Tibial nerve (tissue), 4 donors: Measurements from ENCODE around the gene GAA. TPM values are rescaled to one million over a fixed set of nuclear protein-coding genes. Genes with fewer than 3 reads are reported as not detected.
"Not testable (repeated sequence)": the region's sequence is repeated elsewhere in the genome, so short reads cannot be mapped to it uniquely, and the experiment has no call there.

Experiments
- DNase-seq, 2 donors: peaks; one replicate each; pipeline ENCODE4 v3.0.0-alpha.2; 2019; ENCODE audit warnings: low spot score in 2 of 2
- H3K27ac ChIP-seq, 4 donors: fragments of 200-600 bp; sonication (generic) in 3 of 4; one replicate each; pipeline ENCODE4 v1.5.1; 2017 to 2019; ENCODE audit warnings: mild to moderate bottlenecking in 1 of 4
- H3K27me3 ChIP-seq, 2 donors: fragments of 200-600 bp; sonication (generic) in 1 of 2; one replicate each; pipeline versions ENCODE4 v1.5.1 to v1.6.0; 2017 to 2019
- H3K36me3 ChIP-seq, 3 donors: fragments of 200-600 bp; sonication (generic); one replicate each; pipeline ENCODE4 v1.5.1; 2018 to 2019
- H3K4me1 ChIP-seq, 4 donors: fragments of 200-600 bp; sonication (generic) in 3 of 4; one replicate each; pipeline ENCODE4 v1.5.1; 2017 to 2019
- H3K4me3 ChIP-seq, 4 donors: fragments of 200-600 bp; sonication (generic) in 3 of 4; one replicate each; pipeline ENCODE4 v1.5.1; 2017 to 2019; ENCODE audit warnings: mild to moderate bottlenecking in 1 of 4, moderate library complexity in 1 of 4
- H3K9me3 ChIP-seq, 4 donors: fragments of 200-600 bp; sonication (generic) in 3 of 4; one replicate each; pipeline ENCODE4 v1.5.1; 2017 to 2019
- CTCF ChIP-seq, 5 experiments: fragments of 200-600 bp in 3 of 5; fragments of 450-650 bp in 2 of 5; sonication (generic) in 3 of 5; IDR thresholded peaks; one replicate each; pipeline ENCODE4 v1.5.1; 2016 to 2019; ENCODE audit warnings: antibody characterized with exemption in 5 of 5, mild to moderate bottlenecking in 3 of 5, moderate library complexity in 2 of 5
- EP300 ChIP-seq, 2 donors: sonication (generic); formaldehyde crosslinking; IDR thresholded peaks; one replicate each; pipeline ENCODE4 v1.6.1; 2017; ENCODE audit warnings: antibody characterized with exemption in 2 of 2, mild to moderate bottlenecking in 1 of 2
- POLR2A ChIP-seq, 2 donors: fragments of 450-650 bp; IDR thresholded peaks; one replicate each; pipeline ENCODE4 v1.6.1; 2017; ENCODE audit warnings: antibody characterized with exemption in 2 of 2, mild to moderate bottlenecking in 2 of 2, moderate library complexity in 2 of 2
- WGBS, 2 donors: methylation state at CpG; one replicate each; pipeline ENCODE4 v1.1.5; 2018; 5-methylcytosine and 5-hydroxymethylcytosine counted together
- total RNA-seq, 4 donors: library from RNA; depleted of rRNA; stranded (reverse); fragments of >200 nt; gene quantifications; one replicate each; pipeline ENCODE4 v1.1.0, GENCODE V29; 2016

Gene GAA
- total RNA-seq, 4 donors from 2014 or later = 52.7 to 81.9 (median 67.8) TPM

- H3K36me3 ChIP-seq = peaks cover 0 to 5% (median 0%) of the 10 kb centered on the region in 3 donors
- no peaks in the 10 kb centered on the region for H3K27me3 ChIP-seq
- H3K4me3 ChIP-seq = no peak overlapping the region
- H3K27ac ChIP-seq = peak overlapping the region in 1 of 4 donors; percentile 77
- DNase-seq = no peak
- WGBS, 2 donors = 76 to 79% methylated on average over 11 of the region's 11 CpGs
- peaks cover 0 to 15% (median 2%) of the 10 kb centered on the region in 4 donors for H3K4me1 ChIP-seq
- peaks cover 0 to 8% (median 0%) of the 10 kb centered on the region in 4 donors for H3K9me3 ChIP-seq
- TF ChIP-seq POLR2A (IDR thresholded peaks at IDR 0.05) = no peak
- TF ChIP-seq CTCF (IDR thresholded peaks at IDR 0.05) = no peak
- no peak for TF ChIP-seq EP300 (IDR thresholded peaks at IDR 0.05)
These were observed 50.8 kb downstream of the GAA start for GRCh38 chr17:80152081-80152702.

GRCh38 chr17:80153004-80153403 lies 51.6 kb downstream of the GAA start:
- TF ChIP-seq EP300 (IDR thresholded peaks at IDR 0.05) = no peak
- Histone ChIP-seq H3K27me3 (no peaks in the 10 kb centered on the region), H3K36me3 (peaks cover 0 to 5% (median 0%) of the 10 kb centered on the region in 3 donors), H3K27ac (no peak overlapping the region), H3K9me3 (peaks cover 0 to 8% (median 0%) of the 10 kb centered on the region in 4 donors), H3K4me1 (peaks cover 0 to 12% (median 2%) of the 10 kb centered on the region in 4 donors), H3K4me3 (no peak overlapping the region)
- DNase-seq = no peak
- WGBS, 2 donors = 70 to 72% methylated on average over 3 of the region's 3 CpGs

- TF ChIP-seq CTCF (IDR thresholded peaks at IDR 0.05) (no peak), EP300 (IDR thresholded peaks at IDR 0.05) (no peak), POLR2A (IDR thresholded peaks at IDR 0.05) (no peak)
- peaks cover 0 to 8% (median 0%) of the 10 kb centered on the region in 4 donors for H3K9me3 ChIP-seq
- no peaks in the 10 kb centered on the region for H3K27me3 ChIP-seq
- no peak for DNase-seq
- WGBS, 2 donors = 70 to 74% methylated on average over 5 of the region's 5 CpGs
- H3K36me3 ChIP-seq = peaks cover 0 to 5% (median 0%) of the 10 kb centered on the region in 3 donors
- peaks cover 0 to 1% (median 0%) of the 10 kb centered on the region in 4 donors for H3K4me1 ChIP-seq
- H3K27ac ChIP-seq = no peak overlapping the region
- H3K4me3 ChIP-seq = no peak overlapping the region
These were observed 52.8 kb downstream of the GAA start for GRCh38 chr17:80154166-80154565.

- H3K4me1 ChIP-seq, H3K9me3 ChIP-seq, DNase-seq, H3K27ac ChIP-seq, H3K27me3 ChIP-seq, H3K36me3 ChIP-seq, H3K4me3 ChIP-seq: not testable (repeated sequence)
- 15 to 42% methylated on average over 2 of the region's 2 CpGs for WGBS, 2 donors
These were observed 54.2 kb downstream of the GAA start for GRCh38 chr17:80155600-80155999.

- Histone ChIP-seq H3K27me3 (no peaks in the 10 kb centered on the region), H3K9me3 (peaks cover 0 to 8% (median 0%) of the 10 kb centered on the region in 4 donors), H3K27ac (no peak overlapping the region), H3K4me1 (no peaks in the 10 kb centered on the region), H3K4me3 (no peak overlapping the region), H3K36me3 (peaks cover 0 to 5% (median 0%) of the 10 kb centered on the region in 3 donors)
- 57 to 62% methylated on average over 2 of the region's 2 CpGs for WGBS, 2 donors
- TF ChIP-seq CTCF (IDR thresholded peaks at IDR 0.05) (no peak), POLR2A (IDR thresholded peaks at IDR 0.05) (no peak), EP300 (IDR thresholded peaks at IDR 0.05) (no peak)
- no peak for DNase-seq
These were observed 57.5 kb downstream of the GAA start for GRCh38 chr17:80158846-80159245.

GRCh38 chr17:80160536-80160935 lies 59.2 kb downstream of the GAA start:
- H3K4me3 ChIP-seq = no peak overlapping the region
- peaks cover 0 to 5% (median 0%) of the 10 kb centered on the region in 4 donors for H3K9me3 ChIP-seq
- DNase-seq = no peak
- no peaks in the 10 kb centered on the region for H3K4me1 ChIP-seq
- peaks cover 0 to 2% (median 0%) of the 10 kb centered on the region in 3 donors for H3K36me3 ChIP-seq
- 26% methylated on average over 3 of the region's 3 CpGs for WGBS, 2 donors
- no peaks in the 10 kb centered on the region for H3K27me3 ChIP-seq
- H3K27ac ChIP-seq = no peak overlapping the region
- TF ChIP-seq EP300 (IDR thresholded peaks at IDR 0.05) = no peak
